Thyroid gland (tissue), 4 donors: ENCODE measurements around the gene NFIA. TPM values are rescaled to one million over a fixed set of nuclear protein-coding genes. Genes with fewer than 3 reads are reported as not detected.
A peak's percentile ranks its signal among the peaks of the same experiment; 100 is the strongest.

Experiments used
- DNase-seq, 2 donors: peaks; one replicate each; pipeline ENCODE4 v3.0.0-alpha.2; 2019
- H3K27ac ChIP-seq, 3 donors: fragments of 200-600 bp; sonication (generic); 1 replicate in 2 of 3; 2 replicates in 1 of 3; pipeline ENCODE4 v1.5.1; 2016 to 2019; ENCODE audit warnings: mild to moderate bottlenecking in 1 of 3, moderate library complexity in 1 of 3
- H3K27me3 ChIP-seq: fragments of 200-600 bp; sonication (generic); one replicate; pipeline ENCODE4 v1.5.1; 2019
- H3K36me3 ChIP-seq, 2 donors: fragments of 200-600 bp; sonication (generic); one replicate each; pipeline ENCODE4 v1.5.1; 2016 to 2019
- H3K4me1 ChIP-seq, 2 donors: fragments of 200-600 bp; sonication (generic); one replicate each; pipeline ENCODE4 v1.5.1; 2017 to 2019
- H3K4me3 ChIP-seq, 3 donors: fragments of 200-600 bp; sonication (generic); replicated peaks in 1 of 3; 1 replicate in 2 of 3; 2 replicates in 1 of 3; pipeline ENCODE4 v1.5.1; 2016; ENCODE audit warnings: mild to moderate bottlenecking in 1 of 3
- H3K9me3 ChIP-seq: fragments of 200-600 bp; sonication (generic); one replicate; pipeline ENCODE4 v1.5.1; 2017
- POLR2A ChIP-seq, 2 donors: fragments of 450-650 bp; IDR thresholded peaks; one replicate each; pipeline ENCODE4 v1.6.1; 2017; ENCODE audit warnings: antibody characterized with exemption in 2 of 2, mild to moderate bottlenecking in 2 of 2, moderate library complexity in 1 of 2
- WGBS, 2 donors: methylation state at CpG; one replicate each; pipeline ENCODE4 v1.1.5; 2017; 5-methylcytosine and 5-hydroxymethylcytosine counted together
- intact Hi-C: fragments of 100-400 bp; cut with DNase I; formaldehyde crosslinking; loops from one replicate; pipeline ENCODE4 v1.15.1; 2023
- total RNA-seq, 4 donors: library from RNA; depleted of rRNA; stranded (reverse); fragments of >200 nt; gene quantifications; one replicate each; pipeline ENCODE4 v1.2.3, GENCODE V29; 2016
- TF ChIP-seq, protein P1 (sequence below), 6 experiments: fragments of 200-600 bp in 3 of 6; fragments of 450-650 bp in 3 of 6; sonication (generic) in 3 of 6; IDR thresholded peaks; one replicate each; pipeline ENCODE4 v1.5.1; 2016 to 2019; ENCODE audit warnings: antibody characterized with exemption in 6 of 6, mild to moderate bottlenecking in 2 of 6, inconsistent platforms in 1 of 6, moderate library complexity in 1 of 6

NFIA gene
- total RNA-seq, 4 donors from 2014 or later = 105 to 149 (median 118) TPM

DNA sequence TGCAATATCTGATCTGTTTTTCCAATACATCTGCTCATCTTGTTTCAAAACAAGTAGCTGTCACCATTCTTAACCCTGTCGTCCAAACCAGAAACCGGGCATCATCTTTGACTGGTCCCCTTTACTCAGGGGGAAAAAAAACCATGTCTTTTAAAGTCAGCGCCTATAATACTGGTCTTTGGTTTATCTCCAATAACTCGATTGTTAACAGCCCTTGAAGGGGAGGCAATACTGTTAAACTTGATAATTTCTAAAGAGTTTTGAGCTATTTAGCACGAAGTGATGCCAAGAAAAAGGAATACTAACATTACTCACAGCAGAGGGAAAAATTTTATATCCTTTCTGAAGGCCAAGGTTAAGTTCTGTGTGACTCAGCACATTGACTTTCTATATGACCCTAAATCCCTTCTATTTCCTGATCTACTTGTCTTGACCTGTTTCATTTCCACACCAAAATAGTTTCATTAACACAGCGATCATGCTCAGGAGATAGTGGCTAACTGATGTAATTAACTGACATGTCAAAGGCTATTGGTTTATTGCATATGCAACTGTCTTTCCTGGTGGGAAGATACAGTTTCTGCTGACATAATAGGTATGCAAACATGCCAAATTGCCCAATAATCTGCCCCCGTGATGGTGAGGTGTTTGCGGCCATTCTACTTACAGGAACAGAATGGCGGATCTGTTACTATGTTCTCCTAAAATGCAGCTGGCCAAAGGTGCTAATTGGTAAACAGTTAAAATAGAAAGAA lies 59.1 kb downstream of the NFIA start:
- H3K4me1 ChIP-seq = peaks cover 73 to 89% of the 10 kb centered on the region in 2 donors
- no peak for DNase-seq
- no peaks in the 10 kb centered on the region for H3K36me3 ChIP-seq
- intact Hi-C loops = no loop called here
- no peaks in the 10 kb centered on the region for H3K9me3 ChIP-seq
- TF ChIP-seq, protein P1, sequence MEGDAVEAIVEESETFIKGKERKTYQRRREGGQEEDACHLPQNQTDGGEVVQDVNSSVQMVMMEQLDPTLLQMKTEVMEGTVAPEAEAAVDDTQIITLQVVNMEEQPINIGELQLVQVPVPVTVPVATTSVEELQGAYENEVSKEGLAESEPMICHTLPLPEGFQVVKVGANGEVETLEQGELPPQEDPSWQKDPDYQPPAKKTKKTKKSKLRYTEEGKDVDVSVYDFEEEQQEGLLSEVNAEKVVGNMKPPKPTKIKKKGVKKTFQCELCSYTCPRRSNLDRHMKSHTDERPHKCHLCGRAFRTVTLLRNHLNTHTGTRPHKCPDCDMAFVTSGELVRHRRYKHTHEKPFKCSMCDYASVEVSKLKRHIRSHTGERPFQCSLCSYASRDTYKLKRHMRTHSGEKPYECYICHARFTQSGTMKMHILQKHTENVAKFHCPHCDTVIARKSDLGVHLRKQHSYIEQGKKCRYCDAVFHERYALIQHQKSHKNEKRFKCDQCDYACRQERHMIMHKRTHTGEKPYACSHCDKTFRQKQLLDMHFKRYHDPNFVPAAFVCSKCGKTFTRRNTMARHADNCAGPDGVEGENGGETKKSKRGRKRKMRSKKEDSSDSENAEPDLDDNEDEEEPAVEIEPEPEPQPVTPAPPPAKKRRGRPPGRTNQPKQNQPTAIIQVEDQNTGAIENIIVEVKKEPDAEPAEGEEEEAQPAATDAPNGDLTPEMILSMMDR (IDR thresholded peaks at IDR 0.05) = no peak
- no peak for TF ChIP-seq POLR2A (IDR thresholded peaks at IDR 0.05)
- no peak overlapping the region for H3K4me3 ChIP-seq
- no peaks in the 10 kb centered on the region for H3K27me3 ChIP-seq
- WGBS, 2 donors = 48 to 58% methylated on average over 9 of the region's 9 CpGs
- peak overlapping the region; percentile 60 to 84 (median 64) for H3K27ac ChIP-seq

DNA sequence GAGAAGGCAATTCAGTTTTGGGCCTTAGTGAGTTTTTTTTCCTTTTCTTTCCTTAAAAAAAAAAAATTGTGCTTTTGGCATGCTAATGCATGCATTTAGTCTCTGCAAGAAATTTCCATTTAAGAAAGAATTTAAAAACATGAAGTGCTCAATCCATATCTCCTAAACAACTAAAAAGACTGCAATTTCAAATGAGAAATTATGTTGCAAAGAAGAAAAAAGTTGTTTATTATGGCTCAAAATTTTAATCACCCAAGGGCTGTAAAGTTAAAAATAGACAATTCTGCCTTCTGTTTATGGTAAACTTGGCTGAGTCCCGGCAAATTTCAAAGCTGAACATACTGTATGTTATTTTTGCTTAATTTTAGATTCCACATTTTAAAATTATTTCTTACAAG lies 59.7 kb downstream of the NFIA start:
- H3K27ac ChIP-seq = peak overlapping the region; percentile 60 to 84 (median 64)
- DNase-seq = no peak
- 61 to 64% methylated on average over 1 of the region's 1 CpG for WGBS, 2 donors
- H3K27me3 ChIP-seq = no peaks in the 10 kb centered on the region
- no peaks in the 10 kb centered on the region for H3K9me3 ChIP-seq
- TF ChIP-seq POLR2A (IDR thresholded peaks at IDR 0.05) = no peak
- TF ChIP-seq, protein P1 (IDR thresholded peaks at IDR 0.05) = no peak
- H3K4me1 ChIP-seq = peaks cover 68 to 89% of the 10 kb centered on the region in 2 donors
- H3K4me3 ChIP-seq = no peak overlapping the region
- intact Hi-C loops = no loop called here
- H3K36me3 ChIP-seq = no peaks in the 10 kb centered on the region

DNA sequence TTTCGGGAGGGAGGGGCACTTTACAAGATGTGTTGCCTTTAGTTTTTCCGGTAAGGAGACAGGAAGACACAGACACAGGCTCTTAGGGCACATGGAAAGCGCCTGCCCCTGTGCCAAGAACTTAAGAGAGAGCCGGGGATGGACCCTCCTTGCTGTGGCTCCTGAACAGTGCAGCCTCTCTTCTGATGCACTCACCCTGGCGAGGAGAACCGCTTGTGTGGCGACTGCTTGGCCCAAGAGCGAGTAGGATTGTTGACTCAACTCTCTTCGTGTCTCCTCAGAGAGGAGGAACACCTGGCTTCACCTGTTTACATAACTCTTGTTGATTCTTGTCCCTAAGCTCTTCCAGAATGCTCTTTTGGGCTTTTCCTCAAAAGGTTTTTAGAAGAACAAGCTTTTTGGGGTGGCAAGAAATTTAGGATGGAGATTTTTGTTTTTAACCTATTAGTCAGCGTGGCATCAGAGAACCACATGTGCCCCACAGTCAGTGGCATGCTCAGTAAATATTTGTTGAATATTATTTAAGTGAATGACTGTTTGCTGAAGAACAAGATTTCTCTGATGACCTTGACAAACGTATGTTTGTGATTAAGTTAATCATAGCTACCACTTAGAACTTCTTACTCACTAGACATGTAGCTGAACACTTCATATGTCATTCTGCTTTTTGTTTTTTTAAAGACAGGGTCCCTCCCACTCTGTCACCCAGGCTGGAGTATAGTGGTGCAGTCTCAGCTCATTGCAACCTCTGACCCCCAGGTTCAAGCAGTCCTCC lies 60.6 kb downstream of the NFIA start:
- H3K36me3 ChIP-seq = no peaks in the 10 kb centered on the region
- H3K27ac ChIP-seq = peak overlapping the region; percentile 49 to 84 (median 60)
- no peak overlapping the region for H3K4me3 ChIP-seq
- no peaks in the 10 kb centered on the region for H3K9me3 ChIP-seq
- WGBS, 2 donors = 38 to 45% methylated on average over 11 of the region's 11 CpGs
- peaks cover 72 to 91% of the 10 kb centered on the region in 2 donors for H3K4me1 ChIP-seq
- TF ChIP-seq, protein P1 (IDR thresholded peaks at IDR 0.05) = no peak
- peak in 1 of 2 donors; percentile 39 for TF ChIP-seq POLR2A (IDR thresholded peaks at IDR 0.05)
- H3K27me3 ChIP-seq = no peaks in the 10 kb centered on the region
- DNase-seq = peak; percentile 49 to 57
- intact Hi-C loops = no loop called here

DNA sequence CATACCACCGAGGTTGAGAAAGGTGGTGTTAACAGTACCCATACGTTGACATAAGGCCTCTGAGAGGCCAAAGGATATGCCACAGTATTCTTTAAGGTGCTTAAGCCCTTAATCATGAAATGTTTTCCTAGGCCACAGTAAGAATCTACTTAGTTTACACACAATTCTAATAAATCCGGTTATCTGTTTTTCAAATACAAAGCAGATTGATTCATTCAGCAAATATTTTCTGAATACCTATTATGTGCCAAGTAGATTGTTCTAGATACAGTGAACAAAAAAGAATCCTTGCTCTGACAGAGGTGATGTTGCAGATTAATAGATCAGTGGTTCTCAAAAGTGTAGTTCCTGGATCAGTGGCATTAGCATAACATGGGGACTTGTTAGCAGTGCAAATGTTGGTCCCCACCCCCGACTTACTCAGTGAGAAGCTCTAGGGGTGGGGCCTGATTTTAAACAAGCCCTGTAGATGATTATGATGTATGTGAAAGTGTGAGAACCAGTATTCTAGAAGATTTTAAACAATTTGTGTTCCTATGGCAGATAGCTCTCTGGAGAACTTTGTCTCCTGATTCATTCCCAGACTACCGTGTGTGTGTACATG lies 61.6 kb downstream of the NFIA start:
- TF ChIP-seq POLR2A (IDR thresholded peaks at IDR 0.05) = no peak
- TF ChIP-seq, protein P1 (IDR thresholded peaks at IDR 0.05) = no peak
- no peaks in the 10 kb centered on the region for H3K36me3 ChIP-seq
- peak overlapping the region; percentile 49 to 84 (median 60) for H3K27ac ChIP-seq
- intact Hi-C loops = no loop called here
- H3K4me1 ChIP-seq = peaks cover 65 to 86% of the 10 kb centered on the region in 2 donors
- H3K9me3 ChIP-seq = no peaks in the 10 kb centered on the region
- DNase-seq = no peak
- no peaks in the 10 kb centered on the region for H3K27me3 ChIP-seq
- no peak overlapping the region for H3K4me3 ChIP-seq
- 68% methylated on average over 5 of the region's 5 CpGs for WGBS, 2 donors
